IPS-20b (cell line): ENCODE results near the gene ADI1.

Experiments used
- H3K27ac ChIP-seq: one replicate; pipeline ENCODE4 v1.5.1; 2013; ENCODE audit warnings: low read length
- H3K27me3 ChIP-seq: 2 replicates; pipeline ENCODE4 v1.6.1; 2013; ENCODE audit warnings: mild to moderate bottlenecking, low read length, inconsistent platforms; ENCODE audit not compliant: insufficient read depth
- H3K36me3 ChIP-seq: 2 replicates; pipeline ENCODE4 v1.6.1; 2013; ENCODE audit warnings: low read depth, mild to moderate bottlenecking, inconsistent platforms, low read length, moderate library complexity; ENCODE audit not compliant: insufficient read depth
- H3K4me1 ChIP-seq: 2 replicates; pipeline ENCODE4 v1.6.1; 2013; ENCODE audit warnings: mild to moderate bottlenecking, control low read depth, inconsistent platforms, low read length, moderate library complexity; ENCODE audit not compliant: insufficient read depth
- H3K4me3 ChIP-seq: 2 replicates; pipeline ENCODE4 v1.5.1; 2013; ENCODE audit warnings: mild to moderate bottlenecking, low read length, inconsistent platforms
- H3K9ac ChIP-seq: 2 replicates; pipeline ENCODE4 v1.6.1; 2013; ENCODE audit warnings: low read depth, mild to moderate bottlenecking, inconsistent platforms, low read length, moderate library complexity
- H3K9me3 ChIP-seq: 2 replicates; pipeline ENCODE4 v1.6.1; 2013; ENCODE audit warnings: mild to moderate bottlenecking, low read depth, low read length, inconsistent platforms; ENCODE audit not compliant: insufficient read depth

ADI1 gene

GRCh38 chr2:3483227-3483985 lies 35.9 kb downstream of the ADI1 start:
- no peak overlapping the region for H3K9ac ChIP-seq
- H3K27me3 ChIP-seq, result no peaks in the 10 kb centered on the region
- H3K36me3 ChIP-seq, result peaks cover 13% of the 10 kb centered on the region; the same call in 1 of the 2 replicates
- no peaks in the 10 kb centered on the region for H3K9me3 ChIP-seq
- H3K4me3 ChIP-seq, result no peak overlapping the region
- H3K27ac ChIP-seq, result no peak overlapping the region
- H3K4me1 ChIP-seq, result no peaks in the 10 kb centered on the region

GRCh38 chr2:3482363-3482821 lies 36.9 kb downstream of the ADI1 start:
- no peaks in the 10 kb centered on the region for H3K27me3 ChIP-seq
- H3K4me3 ChIP-seq, result no peak overlapping the region
- no peak overlapping the region for H3K9ac ChIP-seq
- H3K27ac ChIP-seq, result no peak overlapping the region
- no peaks in the 10 kb centered on the region for H3K4me1 ChIP-seq
- peaks cover 13% of the 10 kb centered on the region; the same call in 1 of the 2 replicates for H3K36me3 ChIP-seq
- no peaks in the 10 kb centered on the region for H3K9me3 ChIP-seq

- no peaks in the 10 kb centered on the region for H3K9me3 ChIP-seq
- H3K4me1 ChIP-seq, result no peaks in the 10 kb centered on the region
- H3K4me3 ChIP-seq, result no peak overlapping the region
- peaks cover 13% of the 10 kb centered on the region; the same call in 1 of the 2 replicates for H3K36me3 ChIP-seq
- no peak overlapping the region for H3K9ac ChIP-seq
- H3K27me3 ChIP-seq, result no peaks in the 10 kb centered on the region
- no peak overlapping the region for H3K27ac ChIP-seq
Measured at GRCh38 chr2:3481736-3482362, 37.5 kb downstream of the ADI1 start.

- no peaks in the 10 kb centered on the region for H3K4me1 ChIP-seq
- no peaks in the 10 kb centered on the region for H3K27me3 ChIP-seq
- H3K9me3 ChIP-seq, result no peaks in the 10 kb centered on the region
- no peak overlapping the region for H3K9ac ChIP-seq
- peaks cover 13% of the 10 kb centered on the region; the same call in 1 of the 2 replicates for H3K36me3 ChIP-seq
- H3K27ac ChIP-seq, result no peak overlapping the region
- no peak overlapping the region for H3K4me3 ChIP-seq
Measured at GRCh38 chr2:3481011-3481400, 38.3 kb downstream of the ADI1 start.

- Histone ChIP-seq H3K27ac (no peak overlapping the region), H3K9ac (no peak overlapping the region), H3K27me3 (no peaks in the 10 kb centered on the region), H3K36me3 (peaks cover 13% of the 10 kb centered on the region; the same call in 1 of the 2 replicates), H3K9me3 (no peaks in the 10 kb centered on the region), H3K4me1 (no peaks in the 10 kb centered on the region), H3K4me3 (no peak overlapping the region)
Measured at GRCh38 chr2:3480352-3481010, 38.9 kb downstream of the ADI1 start.

- Histone ChIP-seq H3K9ac (no peak overlapping the region), H3K27ac (no peak overlapping the region), H3K4me3 (no peak overlapping the region), H3K36me3 (peaks cover 13% of the 10 kb centered on the region; the same call in 1 of the 2 replicates), H3K9me3 (no peaks in the 10 kb centered on the region), H3K4me1 (no peaks in the 10 kb centered on the region), H3K27me3 (no peaks in the 10 kb centered on the region)
Measured at GRCh38 chr2:3479430-3480320, 39.7 kb downstream of the ADI1 start.

- H3K4me1 ChIP-seq, result no peaks in the 10 kb centered on the region
- no peak overlapping the region for H3K9ac ChIP-seq
- H3K27me3 ChIP-seq, result no peaks in the 10 kb centered on the region
- H3K36me3 ChIP-seq, result peaks cover 13% of the 10 kb centered on the region; the same call in 1 of the 2 replicates
- no peak overlapping the region for H3K4me3 ChIP-seq
- H3K9me3 ChIP-seq, result no peaks in the 10 kb centered on the region
- H3K27ac ChIP-seq, result no peak overlapping the region
Measured at GRCh38 chr2:3478846-3479385, 40.4 kb downstream of the ADI1 start.

- Histone ChIP-seq H3K36me3 (peaks cover 19% of the 10 kb centered on the region), H3K9me3 (no peaks in the 10 kb centered on the region), H3K27me3 (no peaks in the 10 kb centered on the region), H3K9ac (no peak overlapping the region), H3K4me1 (no peaks in the 10 kb centered on the region), H3K4me3 (no peak overlapping the region), H3K27ac (no peak overlapping the region)
Measured at GRCh38 chr2:3476985-3477327, 42.4 kb downstream of the ADI1 start.

- Histone ChIP-seq H3K27me3 (no peaks in the 10 kb centered on the region), H3K4me3 (no peak overlapping the region), H3K9ac (no peak overlapping the region), H3K9me3 (no peaks in the 10 kb centered on the region), H3K27ac (no peak overlapping the region), H3K4me1 (no peaks in the 10 kb centered on the region), H3K36me3 (peaks cover 19% of the 10 kb centered on the region)
Measured at GRCh38 chr2:3476321-3476984, 42.9 kb downstream of the ADI1 start.

- peaks cover 19% of the 10 kb centered on the region for H3K36me3 ChIP-seq
- no peaks in the 10 kb centered on the region for H3K27me3 ChIP-seq
- no peaks in the 10 kb centered on the region for H3K9me3 ChIP-seq
- H3K27ac ChIP-seq, result no peak overlapping the region
- H3K4me1 ChIP-seq, result no peaks in the 10 kb centered on the region
- no peak overlapping the region for H3K9ac ChIP-seq
- no peak overlapping the region for H3K4me3 ChIP-seq
Measured at GRCh38 chr2:3475771-3476170, 43.6 kb downstream of the ADI1 start.
